Right ventricle myocardium superior (tissue), 1 donor: Measurements from ENCODE around the gene MMAB. TPM values are rescaled to one million over a fixed set of nuclear protein-coding genes. Genes with fewer than 3 reads are reported as not detected.

Source experiments
- ATAC-seq: fragments of 200-7000 bp; cut with Tn5 transposase; one replicate; pipeline ENCODE4 v1.9.1; 2020; ENCODE audit warnings: mild to moderate bottlenecking; ENCODE audit not compliant: poor library complexity
- DNase-seq: peaks from one replicate; pipeline ENCODE4 v3.0.0-alpha.2; 2020
- intact Hi-C: fragments of 100-400 bp; cut with DNase I; formaldehyde crosslinking; loops from one replicate; pipeline ENCODE4 v1.11.2; 2022
- long read RNA-seq: library from polyadenylated mRNA; unstranded; transcript quantifications from one replicate; pipeline ENCODE4 v2.0.0, GENCODE V29; 2021
- total RNA-seq: library from RNA; stranded (reverse); fragmentation: NEBNext Ultra II Directional; extraction: Animal tissue kit (Norgen Biotek cat#: 25700); gene quantifications from one replicate; pipeline ENCODE4 v1.2.1, GENCODE V29; 2021
- donor health status: DM: no; HTN: yes; CAD: no; lungs with severe emphysema.

MMAB gene
- 68.1 TPM for total RNA-seq
- long read RNA-seq, full-length matches to known transcripts = 55 of 62 reads
- long read RNA-seq, partial matches to known transcripts = 3 of 62 reads
- long read RNA-seq, other reads (novel, unspliced or antisense) = 4 of 62 reads

DNA sequence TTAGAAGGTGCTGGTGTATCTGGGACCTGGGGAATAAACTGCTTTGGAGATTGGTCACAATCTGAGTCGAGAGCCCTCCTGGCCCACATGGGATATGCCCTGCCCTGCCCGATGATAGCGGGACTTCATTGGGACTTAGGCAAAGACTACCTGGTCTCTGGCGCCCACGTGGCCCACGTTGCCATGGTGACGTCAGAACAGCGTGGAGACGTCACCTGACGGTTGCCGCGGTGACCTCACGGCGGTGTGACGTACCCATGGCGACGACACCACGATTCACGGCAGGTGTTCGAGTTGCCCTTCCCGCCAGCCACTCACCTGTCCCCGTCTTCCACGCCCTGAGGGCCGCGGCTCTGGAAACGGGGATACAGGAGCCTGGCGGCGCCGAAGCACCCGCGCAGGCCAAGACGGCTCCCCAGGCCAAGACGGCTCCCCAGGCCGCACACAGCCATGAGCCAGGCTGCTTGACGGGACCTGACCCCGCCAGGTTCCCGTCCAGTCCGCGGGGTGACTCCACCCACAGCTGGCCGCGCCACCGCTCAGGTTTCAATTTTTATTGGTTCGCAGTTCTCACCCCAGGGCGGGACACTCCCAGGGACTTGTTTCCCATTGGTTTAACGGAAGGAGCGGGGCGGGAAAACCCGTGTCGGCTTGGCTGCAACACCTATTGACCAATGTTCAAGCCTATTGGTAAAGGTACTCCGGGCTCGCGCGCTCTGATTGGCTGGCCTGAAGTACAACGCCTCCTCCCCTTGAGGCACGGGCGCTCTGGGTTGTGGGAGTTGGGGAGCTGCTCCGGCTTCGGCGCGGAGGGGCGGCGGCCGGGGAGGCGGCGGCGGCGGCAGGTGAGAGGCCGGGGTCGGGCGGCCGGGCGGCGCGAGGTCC, at the start of gene MMAB, which contains the start of gene MVK:
TSS of gene MMAB (minus strand) at position 476 of the 885 bp plus-strand sequence. CDS start at position 452, 24 bp downstream.
TSS of gene MVK (plus strand) at position 766 of the 885 bp plus-strand sequence. CDS start 1,029 bp downstream, outside the sequence.
- peak; percentile 99 for ATAC-seq
- intact Hi-C loops = no loop called here
- DNase-seq = peak; percentile 99

DNA sequence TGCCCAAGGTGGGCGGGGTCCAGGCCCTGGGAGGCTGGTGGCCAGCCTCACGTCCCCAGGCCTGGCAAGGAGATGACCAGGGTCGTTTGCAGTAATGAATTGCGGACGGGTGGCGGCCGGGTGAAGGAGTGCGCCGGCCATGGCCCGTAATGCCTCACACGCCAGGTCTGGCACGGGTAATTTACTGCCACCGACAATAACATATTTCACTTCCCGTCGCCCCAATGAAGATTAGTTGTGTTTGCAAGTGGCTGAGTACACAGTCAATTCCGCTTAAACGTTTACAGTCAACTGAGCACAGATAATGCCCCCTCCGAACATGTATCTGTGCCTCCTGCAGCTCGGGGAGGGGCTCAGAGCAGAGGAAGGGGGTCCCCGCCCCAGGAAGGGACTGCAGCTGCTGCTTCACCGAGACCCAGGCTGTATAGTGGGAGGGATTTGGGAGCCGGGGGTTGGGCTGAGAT, 48.6 kb upstream of the MMAB start:
- intact Hi-C loops = no loop called here
- no peak for ATAC-seq

DNA sequence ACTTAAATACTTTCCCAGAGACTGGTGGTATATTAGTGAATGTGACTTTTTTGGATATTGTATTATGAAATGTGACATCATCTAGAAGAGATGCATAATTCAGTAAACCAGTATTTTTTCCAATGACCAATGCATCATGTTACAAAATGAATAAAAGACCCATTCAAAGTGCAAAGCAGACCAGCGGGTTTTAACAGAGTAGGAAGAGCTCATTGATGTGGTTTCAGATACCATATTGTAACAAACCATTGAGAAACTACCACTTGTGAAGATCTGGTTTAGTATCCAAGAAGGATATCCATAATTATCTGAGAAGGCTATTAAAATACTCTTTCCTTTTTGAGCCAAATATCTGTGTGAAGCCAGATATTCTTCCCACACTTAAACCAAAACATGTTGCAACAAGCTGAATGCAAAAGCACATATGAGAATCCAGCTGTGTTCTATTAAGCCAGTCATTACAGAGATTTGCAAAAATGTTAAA, 47.9 kb upstream of the MMAB start:
- DNase-seq (no peak), ATAC-seq (no peak)
- intact Hi-C loops = no loop called here

More for the DNA sequence above, 48.6 kb upstream of the MMAB start:
- no peak for DNase-seq

DNA sequence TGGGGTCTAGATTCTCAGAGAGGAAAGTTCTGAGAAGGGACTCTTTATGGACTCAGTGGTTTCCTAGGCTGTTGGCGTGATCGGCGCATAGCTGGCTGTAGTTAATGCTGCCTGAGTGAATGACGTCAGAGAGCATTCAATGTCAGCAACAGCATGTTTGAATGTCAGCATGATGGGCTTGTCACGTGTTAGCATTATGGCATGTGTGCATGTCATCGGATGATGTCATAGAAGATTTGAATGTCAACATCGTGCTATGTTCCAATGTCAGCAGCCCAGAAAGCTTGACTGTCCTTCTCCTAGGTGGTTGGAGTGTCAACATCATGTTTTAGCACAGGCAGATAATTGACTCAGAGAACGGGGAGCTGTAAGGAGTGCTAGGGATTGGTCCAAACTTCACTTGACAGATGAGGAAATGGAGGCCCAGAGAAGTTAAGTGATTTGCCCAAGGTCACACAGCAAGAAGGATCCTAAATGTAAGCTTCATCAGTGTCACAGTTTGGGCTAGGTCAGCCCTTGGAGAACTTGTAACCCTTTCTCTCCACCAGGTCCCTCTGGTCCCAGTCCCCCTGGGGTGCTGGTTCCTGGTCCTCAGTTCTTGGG, 45.8 kb upstream of the MMAB start:
- ATAC-seq (no peak), DNase-seq (no peak)
- intact Hi-C loops = no loop called here

DNA sequence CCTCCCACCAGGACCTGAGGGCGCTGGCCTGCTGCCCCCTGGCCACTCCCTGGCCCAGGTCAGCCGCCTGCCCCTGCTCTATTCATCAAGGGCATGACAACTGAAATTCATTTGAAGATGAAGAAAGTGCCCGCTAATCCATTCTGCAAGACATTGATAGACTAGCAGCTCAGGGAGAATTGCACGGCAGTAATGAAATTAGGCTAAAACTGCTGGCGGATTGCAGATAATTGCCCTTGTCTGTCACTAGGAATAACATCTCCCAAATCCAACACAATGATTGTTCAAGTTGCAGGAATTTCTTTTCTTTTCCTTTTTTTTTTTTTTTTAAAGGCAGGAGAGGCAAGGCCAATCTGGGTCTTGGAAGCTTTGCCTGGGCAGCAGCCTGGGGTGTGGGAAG, 44.8 kb upstream of the MMAB start:
- DNase-seq (no peak), ATAC-seq (no peak)
- intact Hi-C loops = no loop called here

DNA sequence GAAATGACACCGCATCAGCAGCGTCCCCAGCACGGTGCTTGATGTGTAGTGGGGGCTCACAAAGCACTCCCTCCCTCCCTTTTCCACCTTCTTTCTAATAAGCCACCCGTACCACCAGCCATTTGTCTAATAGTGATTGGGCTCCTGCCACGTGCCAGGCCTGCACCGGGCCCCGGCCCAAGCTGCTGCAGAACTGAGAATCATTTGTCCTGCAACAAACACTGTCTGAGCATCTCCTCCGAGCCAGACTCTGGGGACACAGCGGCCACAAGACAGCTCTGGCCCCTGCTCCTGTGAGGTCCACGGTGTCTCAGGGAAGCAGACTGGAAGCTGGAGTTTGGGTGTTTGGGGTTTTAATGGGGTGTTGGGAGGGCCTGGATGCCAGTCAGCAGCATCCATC, 44.2 kb upstream of the MMAB start:
- DNase-seq (no peak), ATAC-seq (no peak)
- intact Hi-C loops = no loop called here

DNA sequence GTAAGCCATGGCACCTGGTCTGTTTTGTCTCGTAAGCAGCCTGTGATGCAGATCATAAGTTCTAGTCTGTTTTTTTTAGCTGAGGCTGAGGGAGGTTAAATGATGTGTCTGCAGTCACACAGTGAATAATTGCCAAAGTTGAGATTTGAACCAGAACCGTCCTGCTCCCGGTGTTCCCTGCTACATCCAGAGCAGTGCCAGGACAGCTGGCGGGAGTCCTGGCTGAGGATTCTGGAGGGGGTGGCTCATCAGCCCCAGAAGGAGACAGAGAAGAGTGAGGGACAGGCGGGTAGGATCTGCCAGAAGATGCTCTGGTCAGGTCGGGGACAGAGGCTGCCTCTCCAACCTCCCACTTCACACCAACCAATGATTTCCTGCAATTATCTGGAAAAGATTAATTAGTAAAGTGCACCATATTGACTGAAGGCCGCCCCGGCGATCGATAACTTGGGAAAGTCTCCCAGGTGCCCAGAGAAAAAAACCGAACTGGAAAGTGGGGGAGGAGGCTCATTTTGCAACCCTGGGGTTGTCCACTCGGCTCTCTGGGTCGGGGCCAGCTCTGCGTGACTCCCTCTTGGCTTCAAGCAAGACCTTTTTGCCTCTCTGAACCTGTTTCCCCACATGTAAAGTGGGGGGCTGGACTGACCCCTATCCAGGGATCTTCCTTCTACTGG, 42.4 kb upstream of the MMAB start:
- ATAC-seq = no peak
- no peak for DNase-seq
- intact Hi-C loops = no loop called here

DNA sequence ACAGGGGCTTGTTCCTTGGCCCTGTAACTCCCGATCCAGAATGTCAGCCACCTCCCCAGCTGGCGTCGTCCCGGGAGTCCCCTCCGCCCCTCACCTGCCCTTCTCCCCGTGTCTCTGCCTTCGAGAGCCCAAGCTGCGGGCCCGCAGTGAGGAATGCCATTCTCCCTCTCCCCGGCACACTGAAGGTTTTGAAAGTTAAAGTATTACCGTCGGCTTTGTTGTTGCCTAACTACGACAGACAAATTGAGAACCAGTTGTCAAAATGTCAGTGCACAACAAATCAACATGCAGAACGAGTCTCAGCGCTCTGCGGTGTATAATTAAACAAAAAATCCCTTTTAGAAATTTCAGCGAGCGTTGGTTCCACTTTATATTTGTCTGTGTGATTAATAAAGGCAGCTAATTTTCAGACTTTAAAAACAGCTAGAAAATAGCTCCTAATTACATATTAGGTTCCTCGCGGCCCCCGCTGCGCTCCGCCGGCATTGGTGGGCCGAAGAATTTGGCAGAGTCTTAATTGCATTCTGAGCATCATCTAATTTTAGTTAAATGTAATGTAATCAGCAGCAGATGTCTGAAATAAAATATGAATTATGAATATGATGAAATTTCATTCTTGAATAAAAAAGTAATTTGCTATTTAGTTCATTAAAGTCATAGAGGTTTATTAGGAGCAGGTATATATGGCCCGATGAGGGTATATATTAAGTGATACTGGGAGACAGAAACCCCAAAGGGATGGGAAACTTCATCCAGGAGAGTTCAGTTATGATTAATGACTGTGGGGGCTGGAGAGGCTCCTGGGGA, 40.5 kb upstream of the MMAB start:
- ATAC-seq (no peak), DNase-seq (no peak)
- intact Hi-C loops = no loop called here

DNA sequence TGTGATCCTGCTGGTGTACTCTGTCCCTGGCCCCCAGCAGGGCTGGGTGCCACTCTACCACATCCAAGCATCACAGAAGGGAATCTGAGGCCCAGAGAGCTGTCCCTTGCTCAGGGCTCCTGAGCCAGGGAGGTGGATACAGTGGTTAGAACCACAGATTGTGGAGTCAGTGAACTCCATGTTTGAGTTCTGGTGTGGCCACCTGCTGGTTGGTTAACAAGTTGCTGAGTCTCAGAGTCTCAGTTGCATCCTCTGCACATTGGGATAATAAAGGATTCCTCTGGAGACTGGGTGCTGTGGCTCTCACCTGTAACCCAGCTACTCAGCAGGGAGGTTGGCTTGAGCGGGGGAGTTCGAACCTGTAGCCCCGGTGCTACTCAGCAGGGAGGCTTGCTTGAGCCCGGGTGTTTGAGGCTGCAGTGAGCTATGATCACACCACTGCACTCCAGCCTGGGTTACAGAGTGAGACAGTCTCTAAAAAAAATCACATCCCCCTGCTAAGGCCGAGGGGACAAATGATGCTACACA, 39.7 kb upstream of the MMAB start:
- DNase-seq = no peak
- no peak for ATAC-seq
- intact Hi-C loops = no loop called here

DNA sequence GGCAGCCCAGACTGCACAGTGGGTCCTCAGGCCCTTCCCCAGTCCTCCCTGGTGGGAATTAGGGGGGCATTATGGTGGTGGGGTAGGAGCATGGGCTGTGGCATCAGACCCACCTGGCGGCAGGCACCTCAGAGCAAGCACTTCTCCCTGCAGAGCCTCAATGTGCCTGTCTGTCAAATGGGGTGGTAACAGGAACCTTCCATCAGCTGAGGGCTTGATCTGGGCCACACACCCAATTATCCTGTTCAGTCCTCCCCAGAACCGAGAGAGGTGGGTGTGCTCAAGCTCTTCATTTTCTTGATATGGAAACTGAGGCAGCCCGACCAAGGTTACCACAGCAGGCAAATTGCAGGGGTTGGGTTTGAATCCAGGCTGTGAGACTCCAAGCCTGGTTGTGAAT, 38.7 kb upstream of the MMAB start:
- DNase-seq (no peak), ATAC-seq (no peak)
- intact Hi-C loops = no loop called here

DNA sequence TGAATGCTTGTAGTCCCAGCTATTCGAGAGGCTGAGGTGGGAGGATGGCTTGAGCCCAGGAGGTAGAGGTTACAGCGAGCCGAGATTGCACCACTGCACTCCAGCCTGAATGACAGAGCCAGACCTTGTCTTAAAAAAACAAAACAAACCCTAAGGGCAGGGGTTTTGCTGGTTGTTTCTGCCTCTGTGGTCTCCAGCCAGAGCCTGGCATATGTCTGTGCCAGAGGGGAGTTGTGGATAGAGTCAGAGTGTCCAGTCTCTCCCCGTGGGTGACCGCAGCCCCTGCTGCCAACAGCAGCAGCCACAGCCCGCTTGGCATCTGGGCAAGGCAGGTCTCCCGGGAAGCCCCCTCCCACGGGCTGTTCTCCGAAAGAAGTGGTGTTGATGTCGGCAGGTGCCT, 37.9 kb upstream of the MMAB start:
- ATAC-seq (no peak), DNase-seq (no peak)
- intact Hi-C loops = no loop called here

DNA sequence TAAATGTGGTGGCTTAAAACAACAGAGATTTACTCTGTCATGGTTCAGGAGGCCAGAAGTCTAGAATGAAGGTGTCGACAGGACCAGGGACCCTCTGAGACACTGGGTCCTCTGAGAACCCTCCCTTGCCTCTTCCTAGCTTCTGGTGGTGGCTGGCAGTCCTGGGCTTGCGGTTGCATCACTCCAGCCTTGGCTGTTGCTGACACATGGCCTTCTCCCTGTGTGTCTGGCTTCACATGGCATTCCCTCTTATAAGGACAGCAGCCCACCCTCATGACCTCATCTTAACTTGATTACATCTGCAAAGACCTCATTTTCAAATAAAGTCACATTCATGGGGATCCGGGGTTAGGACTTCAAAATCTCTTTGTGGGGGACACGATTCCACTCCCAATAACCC, 37.2 kb upstream of the MMAB start:
- intact Hi-C loops = no loop called here
- ATAC-seq = no peak

DNA sequence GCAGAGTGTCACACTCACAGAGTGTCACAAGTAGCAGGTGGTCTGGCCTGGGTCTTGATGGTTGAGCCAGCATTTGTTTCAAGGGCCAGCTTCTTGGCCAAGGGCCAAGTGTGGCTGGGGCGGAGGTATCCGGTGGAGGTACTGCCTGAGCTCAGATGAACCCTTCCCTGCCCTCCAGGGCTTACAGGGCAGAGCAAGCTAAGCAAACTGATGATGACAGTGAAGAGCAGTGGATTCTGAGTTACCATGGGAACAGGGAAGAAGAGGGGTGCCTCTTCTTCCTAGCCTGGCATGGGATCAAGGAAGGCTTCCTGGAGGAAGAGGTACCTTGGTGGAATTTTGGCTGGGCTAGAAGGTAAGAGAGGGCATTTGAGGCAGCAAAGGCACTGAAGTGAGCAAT, 36.0 kb upstream of the MMAB start:
- intact Hi-C loops = no loop called here
- DNase-seq = no peak
- no peak for ATAC-seq

More for the DNA sequence above, 37.2 kb upstream of the MMAB start:
- no peak for DNase-seq

DNA sequence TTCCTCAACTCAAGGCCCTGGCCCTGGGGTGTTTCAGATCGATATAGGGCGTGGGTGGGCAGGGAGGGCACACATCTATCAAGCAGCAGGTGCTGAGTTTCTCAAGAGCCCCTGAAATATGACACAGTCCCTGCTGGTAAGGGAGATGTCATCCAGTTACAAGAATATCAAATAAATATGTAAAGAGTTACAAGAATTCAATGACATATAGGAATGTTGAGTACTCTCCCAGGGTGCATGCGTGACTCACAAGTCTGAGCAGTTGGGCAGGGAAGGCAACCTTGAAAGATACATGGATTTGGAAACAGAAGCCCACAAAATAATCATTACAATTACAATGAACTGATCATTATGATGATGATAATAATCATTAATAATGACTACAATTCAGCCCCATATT, 35.5 kb upstream of the MMAB start:
- no peak for ATAC-seq
- intact Hi-C loops = no loop called here
- no peak for DNase-seq

DNA sequence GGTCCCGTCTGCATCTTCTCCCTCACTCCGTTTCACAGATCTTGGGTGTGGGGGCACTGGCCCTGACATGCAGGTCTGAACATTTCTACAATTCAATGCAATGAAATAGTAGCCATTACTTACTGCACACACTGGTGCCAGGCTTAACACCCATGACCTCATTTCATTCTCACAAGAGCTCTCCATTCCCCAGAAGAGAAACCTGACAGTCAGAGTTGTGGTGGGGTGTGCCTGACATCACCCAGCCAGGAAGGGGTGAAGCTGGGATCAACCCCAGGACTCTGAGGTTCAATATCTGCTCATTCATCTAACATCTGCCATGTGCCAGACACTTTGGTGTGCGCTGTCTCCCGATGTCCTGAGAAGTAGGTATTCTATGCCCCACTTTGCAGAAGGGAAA, 35.0 kb upstream of the MMAB start:
- no peak for DNase-seq
- ATAC-seq = no peak
- intact Hi-C loops = no loop called here

DNA sequence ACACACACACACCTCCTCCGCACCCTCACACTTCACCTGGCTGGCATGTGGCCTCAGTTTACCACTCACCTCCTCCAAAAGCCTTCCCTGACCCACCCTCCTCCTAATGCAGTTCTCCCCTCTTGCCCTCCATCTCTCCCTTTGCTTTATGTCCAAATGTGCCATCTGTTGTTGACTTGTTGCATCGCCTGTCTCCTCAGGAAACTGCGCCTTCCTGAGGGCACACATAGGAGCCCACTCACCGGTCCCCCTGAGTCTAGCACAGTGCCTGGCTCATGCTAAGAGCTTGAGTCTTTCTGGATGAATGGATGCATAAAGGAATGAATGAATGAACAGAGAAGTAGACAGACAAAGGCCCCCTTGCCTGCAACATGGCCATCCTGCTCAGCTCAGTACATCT, 34.3 kb upstream of the MMAB start:
- ATAC-seq (no peak), DNase-seq (no peak)
- intact Hi-C loops = no loop called here

DNA sequence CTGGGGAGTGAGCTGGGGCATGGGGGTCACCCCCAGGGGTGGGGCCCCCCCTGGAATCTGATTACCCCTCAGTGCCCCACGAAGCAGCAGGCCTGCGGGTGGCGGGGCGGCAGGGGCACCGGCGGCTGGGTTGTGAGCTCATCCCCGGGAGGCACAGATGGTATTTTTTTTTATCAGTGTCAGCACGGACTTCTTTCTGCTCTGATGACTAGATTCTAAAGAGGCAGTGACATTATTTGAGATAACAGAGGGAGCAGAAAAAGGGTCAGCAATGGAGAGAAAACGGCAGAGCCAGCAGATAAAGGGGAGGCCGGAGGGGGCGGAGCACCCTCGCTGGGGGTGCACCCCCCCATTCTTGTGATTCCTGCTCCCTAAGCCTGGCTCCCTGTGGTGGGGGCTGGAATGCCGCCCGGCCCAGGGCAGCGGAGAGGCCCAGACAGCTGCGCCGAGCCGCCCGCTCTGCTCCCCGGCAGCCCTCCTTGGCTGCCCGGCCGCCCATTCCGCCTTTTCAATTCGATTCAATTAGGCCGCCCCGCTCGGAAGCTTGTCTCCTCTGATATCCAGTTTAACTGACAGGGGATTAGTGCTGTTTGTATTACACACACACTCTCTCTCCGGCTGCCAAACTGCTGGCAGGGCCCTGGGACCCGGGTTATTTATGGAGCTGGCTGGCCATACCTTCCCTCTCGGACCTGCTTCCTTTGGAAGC, 33.2 kb upstream of the MMAB start:
- DNase-seq (peak; percentile 70), ATAC-seq (peak; percentile 92)
- intact Hi-C loops = no loop called here
